Measurements from ENCODE around the gene KIF2C.

Gene KIF2C

DNA sequence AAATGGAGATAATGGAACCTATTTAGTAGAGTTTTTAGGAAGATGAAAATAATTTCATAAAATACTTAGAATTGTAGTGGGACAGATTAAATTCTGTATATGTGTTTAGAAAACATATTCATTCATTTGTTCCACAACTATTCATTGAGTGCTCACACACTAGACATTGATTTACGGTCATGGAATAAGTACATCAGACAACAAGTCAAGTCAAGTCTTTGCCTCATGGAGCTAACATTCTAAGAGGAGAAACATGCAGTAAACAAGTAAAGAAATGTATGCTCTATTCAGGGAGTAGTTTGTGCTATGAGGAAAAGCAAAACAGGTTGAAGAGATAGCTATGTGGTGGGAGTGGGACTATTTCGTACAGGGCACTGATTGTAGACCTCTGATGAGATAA is 77.7 kb downstream of the KIF2C start:
- DNase-seq: no peak

Measured in activated CD4-positive, alpha-beta T cell treated with anti-CD3 and anti-CD28 coated beads for 4 hours (primary cell).